Ectodermal cell (in vitro differentiated cells): ENCODE results near the gene HIGD1B.

Experiments
- H3K27ac ChIP-seq: 2 replicates; pipeline ENCODE4 v1.7.0; 2013; ENCODE audit warnings: mild to moderate bottlenecking, low read depth, low read length; ENCODE audit not compliant: insufficient read depth, poor library complexity, severe bottlenecking
- H3K27me3 ChIP-seq: 2 replicates; pipeline ENCODE4 v1.7.0; 2013; ENCODE audit warnings: mild to moderate bottlenecking, low read length; ENCODE audit not compliant: insufficient read depth, control insufficient read depth, poor library complexity, severe bottlenecking
- H3K36me3 ChIP-seq: one replicate; pipeline ENCODE4 v1.7.0; 2013; ENCODE audit warnings: low read length; ENCODE audit not compliant: control insufficient read depth, insufficient read depth
- H3K4me1 ChIP-seq: one replicate; pipeline ENCODE4 v1.7.0; 2013; ENCODE audit warnings: low read length; ENCODE audit not compliant: control insufficient read depth, insufficient read depth
- H3K4me3 ChIP-seq: 2 replicates; pipeline ENCODE4 v1.7.0; 2013; ENCODE audit warnings: low read depth, low read length, control low read depth; ENCODE audit not compliant: insufficient read depth
- H3K9me3 ChIP-seq: 2 replicates; pipeline ENCODE4 v1.7.0; 2013; ENCODE audit warnings: mild to moderate bottlenecking, low read length, moderate library complexity; ENCODE audit not compliant: control insufficient read depth
- WGBS, 2 experiments: methylation state at CpG; one replicate each; pipeline ENCODE4 v1.1.7; 2013; ENCODE audit warnings: missing lambda C conversion rate in 2 of 2; 5-methylcytosine and 5-hydroxymethylcytosine counted together

Gene HIGD1B

GRCh38 chr17:44877121-44877520 lies 29.4 kb downstream of the HIGD1B start:
- WGBS, 2 experiments: 90 to 95% methylated on average over 5 of the region's 5 CpGs
- Histone ChIP-seq H3K27me3 (no peaks in the 10 kb centered on the region), H3K4me1 (no peaks in the 10 kb centered on the region), H3K36me3 (peaks cover 13% of the 10 kb centered on the region), H3K9me3 (no peaks in the 10 kb centered on the region), H3K4me3 (no peak overlapping the region), H3K27ac (no peak overlapping the region)

GRCh38 chr17:44878627-44879221 lies 31.0 kb downstream of the HIGD1B start:
- Histone ChIP-seq H3K36me3 (peaks cover 23% of the 10 kb centered on the region), H3K4me1 (no peaks in the 10 kb centered on the region), H3K4me3 (no peak overlapping the region), H3K9me3 (no peaks in the 10 kb centered on the region), H3K27ac (no peak overlapping the region), H3K27me3 (no peaks in the 10 kb centered on the region)
- whole genome bisulfite sequencing, 2 experiments: 74 to 76% methylated on average over 6 of the region's 6 CpGs

- H3K9me3 ChIP-seq: no peaks in the 10 kb centered on the region
- H3K36me3 ChIP-seq: peaks cover 26% of the 10 kb centered on the region
- no peaks in the 10 kb centered on the region for H3K4me1 ChIP-seq
- no peak overlapping the region for H3K27ac ChIP-seq
- 94% methylated on average over 6 of the region's 6 CpGs for WGBS, 2 experiments
- no peak overlapping the region for H3K4me3 ChIP-seq
- H3K27me3 ChIP-seq: no peaks in the 10 kb centered on the region
These were observed 31.7 kb downstream of the HIGD1B start for GRCh38 chr17:44879376-44879775.

GRCh38 chr17:44880062-44880461 lies 32.4 kb downstream of the HIGD1B start:
- WGBS, 2 experiments: 96 to 98% methylated on average over 2 of the region's 2 CpGs
- no peak overlapping the region for H3K4me3 ChIP-seq
- no peak overlapping the region for H3K27ac ChIP-seq
- no peaks in the 10 kb centered on the region for H3K4me1 ChIP-seq
- no peaks in the 10 kb centered on the region for H3K9me3 ChIP-seq
- H3K27me3 ChIP-seq: no peaks in the 10 kb centered on the region
- peaks cover 28% of the 10 kb centered on the region for H3K36me3 ChIP-seq

- Histone ChIP-seq H3K9me3 (no peaks in the 10 kb centered on the region), H3K27me3 (no peaks in the 10 kb centered on the region), H3K36me3 (peaks cover 25% of the 10 kb centered on the region), H3K4me1 (no peaks in the 10 kb centered on the region), H3K4me3 (no peak overlapping the region), H3K27ac (no peak overlapping the region)
- 91 to 92% methylated on average over 4 of the region's 4 CpGs for WGBS, 2 experiments
These were observed 33.5 kb downstream of the HIGD1B start for GRCh38 chr17:44881145-44881544.

GRCh38 chr17:44884941-44885340 lies 37.3 kb downstream of the HIGD1B start:
- WGBS, 2 experiments: 97 to 98% methylated on average over 2 of the region's 2 CpGs

GRCh38 chr17:44887016-44887415 lies 39.3 kb downstream of the HIGD1B start:
- no peak overlapping the region for H3K4me3 ChIP-seq

More at GRCh38 chr17:44884941-44885340, 37.3 kb downstream of the HIGD1B start:
- no peak overlapping the region for H3K4me3 ChIP-seq
- H3K36me3 ChIP-seq: peaks cover 31% of the 10 kb centered on the region
- no peaks in the 10 kb centered on the region for H3K4me1 ChIP-seq
- H3K27ac ChIP-seq: no peak overlapping the region
- no peaks in the 10 kb centered on the region for H3K9me3 ChIP-seq
- no peaks in the 10 kb centered on the region for H3K27me3 ChIP-seq

GRCh38 chr17:44887971-44888954 lies 40.6 kb downstream of the HIGD1B start:
- 94 to 96% methylated on average over 10 of the region's 10 CpGs for WGBS, 2 experiments
- no peaks in the 10 kb centered on the region for H3K27me3 ChIP-seq
- H3K27ac ChIP-seq: no peak overlapping the region
- no peaks in the 10 kb centered on the region for H3K9me3 ChIP-seq
- no peak overlapping the region for H3K4me3 ChIP-seq
- no peaks in the 10 kb centered on the region for H3K4me1 ChIP-seq
- H3K36me3 ChIP-seq: peaks cover 29% of the 10 kb centered on the region

More at GRCh38 chr17:44887016-44887415, 39.3 kb downstream of the HIGD1B start:
- 100% methylated on average over 1 of the region's 1 CpG for WGBS, 2 experiments
- H3K27ac ChIP-seq: no peak overlapping the region
- no peaks in the 10 kb centered on the region for H3K27me3 ChIP-seq
- H3K4me1 ChIP-seq: no peaks in the 10 kb centered on the region
- no peaks in the 10 kb centered on the region for H3K9me3 ChIP-seq
- H3K36me3 ChIP-seq: peaks cover 35% of the 10 kb centered on the region

- WGBS, 2 experiments: 92 to 96% methylated on average over 7 of the region's 7 CpGs
- peaks cover 27% of the 10 kb centered on the region for H3K36me3 ChIP-seq
- no peaks in the 10 kb centered on the region for H3K27me3 ChIP-seq
- no peak overlapping the region for H3K27ac ChIP-seq
- H3K9me3 ChIP-seq: no peaks in the 10 kb centered on the region
- no peaks in the 10 kb centered on the region for H3K4me1 ChIP-seq
- no peak overlapping the region for H3K4me3 ChIP-seq
These were observed 41.3 kb downstream of the HIGD1B start for GRCh38 chr17:44889003-44889402.

- Histone ChIP-seq H3K4me1 (no peaks in the 10 kb centered on the region), H3K36me3 (peaks cover 12% of the 10 kb centered on the region), H3K9me3 (no peaks in the 10 kb centered on the region), H3K27ac (no peak overlapping the region), H3K4me3 (no peak overlapping the region), H3K27me3 (no peaks in the 10 kb centered on the region)
These were observed 44.6 kb downstream of the HIGD1B start for GRCh38 chr17:44892250-44892649.
